Dendritic cell treated with granulocyte-macrophage colony-stimulating factor and Interleukin-4, amounts not matched to agents 40 ng/mL and 50 ng/mL, for 4 days (primary cell): ENCODE results near the gene TRAF3IP3.

Source experiments
- H3K27ac Mint-ChIP-seq: one replicate; pipeline ENCODE4 v1.8.0; 2022; ENCODE audit warnings: mild to moderate bottlenecking, mixed read lengths
- H3K27me3 Mint-ChIP-seq: one replicate; pipeline ENCODE4 v1.8.0; 2022; ENCODE audit warnings: mild to moderate bottlenecking, mixed read lengths
- H3K36me3 Mint-ChIP-seq: one replicate; pipeline ENCODE4 v1.8.0; 2022; ENCODE audit warnings: low read depth, mixed read lengths
- H3K4me1 Mint-ChIP-seq: one replicate; pipeline ENCODE4 v1.8.0; 2022; ENCODE audit warnings: low read depth, mixed read lengths
- H3K4me3 Mint-ChIP-seq: one replicate; pipeline ENCODE4 v1.8.0; 2022; ENCODE audit warnings: mild to moderate bottlenecking, moderate library complexity, mixed read lengths
- H3K9me3 Mint-ChIP-seq: one replicate; pipeline ENCODE4 v1.8.0; 2022; ENCODE audit warnings: mixed read lengths
- intact Hi-C: fragments of 100-400 bp; cut with micrococcal nuclease; formaldehyde crosslinking; loops from one replicate; pipeline ENCODE4 v1.15.0; 2022

TRAF3IP3 gene

DNA sequence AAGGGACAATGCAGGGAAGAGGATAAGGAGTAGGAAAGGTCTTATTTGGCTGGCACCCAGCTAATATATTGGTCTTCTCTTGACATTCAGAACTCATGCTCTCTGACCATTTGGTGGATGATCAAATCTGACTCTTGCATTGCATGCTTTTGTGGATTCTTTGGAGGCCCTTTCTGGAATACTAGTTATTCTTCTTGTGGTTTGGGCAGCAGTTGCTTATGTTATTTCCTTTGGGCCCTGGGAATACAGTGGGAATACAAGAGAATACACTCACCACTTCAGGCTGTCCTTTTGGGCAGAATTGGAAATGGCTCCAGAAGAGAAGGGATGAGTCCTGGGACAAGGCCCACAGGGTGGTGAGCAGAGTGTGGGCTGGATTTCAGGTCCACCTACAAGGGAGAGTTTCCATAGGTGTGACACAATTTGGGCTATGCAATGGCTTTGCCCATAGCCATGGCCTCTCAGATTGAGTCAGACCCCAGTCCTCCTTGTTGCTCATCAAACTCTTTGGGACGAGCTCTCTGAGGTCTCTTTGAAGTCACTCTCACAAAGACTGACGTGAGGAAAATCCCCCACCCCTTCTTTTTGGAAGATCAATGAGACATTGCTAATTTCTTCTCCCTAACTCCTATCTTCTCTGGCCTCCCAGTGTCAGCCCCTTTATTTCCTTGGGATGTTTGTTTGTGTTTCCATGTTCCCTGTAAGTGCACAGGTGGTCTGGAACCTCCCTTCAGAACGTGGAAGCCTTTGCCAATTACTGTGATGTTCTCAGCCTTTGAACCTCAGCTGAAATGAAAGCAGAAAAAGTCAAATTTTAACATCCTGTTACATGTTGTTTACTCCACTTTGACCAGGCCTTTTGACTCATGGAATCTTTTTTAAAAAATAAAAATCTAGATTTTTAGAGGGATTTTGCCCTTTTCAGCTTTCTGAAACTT, 31.8 kb upstream of the TRAF3IP3 start:
- Mint-ChIP-seq H3K4me3 (no peak overlapping the region), H3K27me3 (peaks cover 4% of the 10 kb centered on the region), H3K9me3 (peaks cover 7% of the 10 kb centered on the region), H3K27ac (no peak overlapping the region), H3K36me3 (peaks cover 16% of the 10 kb centered on the region), H3K4me1 (peaks cover 57% of the 10 kb centered on the region)
- intact Hi-C loops: no loop called here

DNA sequence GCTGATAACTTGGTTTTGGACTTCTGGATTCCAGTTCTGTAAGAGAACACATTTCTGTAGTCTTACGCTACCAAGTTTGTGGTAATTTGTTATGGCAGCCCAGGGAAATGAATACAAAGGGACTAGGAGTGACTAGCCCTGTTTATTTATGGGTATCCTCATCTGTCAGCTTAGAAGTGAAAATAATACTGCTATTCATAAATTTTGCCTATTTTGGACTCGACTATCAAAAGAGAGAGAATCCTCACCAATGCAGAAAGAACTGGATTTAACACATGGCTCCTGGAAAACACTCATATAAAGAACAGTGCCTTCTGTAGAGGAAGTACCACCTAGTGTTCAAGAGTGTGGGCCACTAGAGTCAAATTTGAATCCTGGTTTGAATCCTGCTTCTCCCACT, 28.6 kb upstream of the TRAF3IP3 start:
- Mint-ChIP-seq H3K27me3 (peaks cover 4% of the 10 kb centered on the region), H3K4me3 (no peak overlapping the region), H3K36me3 (peaks cover 13% of the 10 kb centered on the region), H3K27ac (no peak overlapping the region), H3K4me1 (peaks cover 46% of the 10 kb centered on the region), H3K9me3 (peaks cover 6% of the 10 kb centered on the region)
- intact Hi-C loops: no loop called here

DNA sequence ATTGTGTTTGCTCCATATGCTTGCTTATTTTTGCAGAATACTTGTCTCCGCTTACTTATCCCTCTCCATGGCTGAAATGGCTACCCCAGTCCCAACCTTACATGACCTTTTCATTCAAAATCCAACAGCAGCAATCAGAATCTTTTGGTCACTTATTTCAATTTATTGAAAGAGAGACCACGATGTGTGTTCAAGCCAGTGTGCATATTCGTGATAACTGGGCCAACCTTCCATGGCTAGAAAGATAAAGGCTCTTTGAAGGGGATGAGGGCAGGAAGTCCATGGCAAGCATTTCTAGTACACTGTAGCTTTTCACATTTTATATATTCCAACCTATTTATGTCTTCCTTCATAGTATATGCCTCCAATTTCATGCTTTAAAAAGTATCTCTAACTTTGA, 28.1 kb upstream of the TRAF3IP3 start:
- H3K27ac Mint-ChIP-seq: no peak overlapping the region
- intact Hi-C loops: no loop called here
- H3K4me3 Mint-ChIP-seq: no peak overlapping the region
- peaks cover 4% of the 10 kb centered on the region for H3K27me3 Mint-ChIP-seq
- H3K9me3 Mint-ChIP-seq: peaks cover 6% of the 10 kb centered on the region
- peaks cover 47% of the 10 kb centered on the region for H3K4me1 Mint-ChIP-seq
- H3K36me3 Mint-ChIP-seq: peaks cover 10% of the 10 kb centered on the region

GRCh38 chr1:209728466-209728865, 27.4 kb upstream of the TRAF3IP3 start:
- intact Hi-C loops: no loop called here

DNA sequence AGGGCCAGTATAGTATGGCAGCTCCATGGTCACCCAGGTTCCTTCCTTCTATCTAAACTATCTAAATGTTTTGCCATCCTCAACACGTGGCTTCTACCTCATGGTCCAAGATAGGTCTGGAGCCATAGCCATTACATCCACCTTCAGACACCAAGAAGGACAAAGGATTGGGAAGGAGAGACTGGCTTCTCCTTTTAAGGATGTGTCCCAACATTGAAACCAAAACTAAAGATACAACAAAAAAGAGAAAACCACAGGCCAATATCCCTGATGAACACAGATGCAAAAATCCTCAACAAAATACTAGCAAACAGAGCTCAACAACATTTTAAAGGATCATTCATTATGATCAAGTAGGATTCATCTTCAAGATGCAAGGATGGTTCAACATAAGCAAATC, 26.4 kb upstream of the TRAF3IP3 start:
- no peak overlapping the region for H3K4me3 Mint-ChIP-seq
- H3K27me3 Mint-ChIP-seq: peaks cover 2% of the 10 kb centered on the region
- H3K4me1 Mint-ChIP-seq: peaks cover 53% of the 10 kb centered on the region
- peaks cover 6% of the 10 kb centered on the region for H3K9me3 Mint-ChIP-seq
- no peak overlapping the region for H3K27ac Mint-ChIP-seq
- intact Hi-C loops: no loop called here
- peaks cover 10% of the 10 kb centered on the region for H3K36me3 Mint-ChIP-seq

More at GRCh38 chr1:209728466-209728865, 27.4 kb upstream of the TRAF3IP3 start:
- H3K4me3 Mint-ChIP-seq: no peak overlapping the region
- peaks cover 10% of the 10 kb centered on the region for H3K36me3 Mint-ChIP-seq
- peaks cover 6% of the 10 kb centered on the region for H3K9me3 Mint-ChIP-seq
- H3K27ac Mint-ChIP-seq: no peak overlapping the region
- H3K4me1 Mint-ChIP-seq: peaks cover 53% of the 10 kb centered on the region
- H3K27me3 Mint-ChIP-seq: peaks cover 4% of the 10 kb centered on the region

- H3K4me1 Mint-ChIP-seq: peaks cover 64% of the 10 kb centered on the region
- H3K9me3 Mint-ChIP-seq: peaks cover 6% of the 10 kb centered on the region
- H3K27me3 Mint-ChIP-seq: no peaks in the 10 kb centered on the region
These were observed 23.1 kb upstream of the TRAF3IP3 start for GRCh38 chr1:209732725-209733124.

DNA sequence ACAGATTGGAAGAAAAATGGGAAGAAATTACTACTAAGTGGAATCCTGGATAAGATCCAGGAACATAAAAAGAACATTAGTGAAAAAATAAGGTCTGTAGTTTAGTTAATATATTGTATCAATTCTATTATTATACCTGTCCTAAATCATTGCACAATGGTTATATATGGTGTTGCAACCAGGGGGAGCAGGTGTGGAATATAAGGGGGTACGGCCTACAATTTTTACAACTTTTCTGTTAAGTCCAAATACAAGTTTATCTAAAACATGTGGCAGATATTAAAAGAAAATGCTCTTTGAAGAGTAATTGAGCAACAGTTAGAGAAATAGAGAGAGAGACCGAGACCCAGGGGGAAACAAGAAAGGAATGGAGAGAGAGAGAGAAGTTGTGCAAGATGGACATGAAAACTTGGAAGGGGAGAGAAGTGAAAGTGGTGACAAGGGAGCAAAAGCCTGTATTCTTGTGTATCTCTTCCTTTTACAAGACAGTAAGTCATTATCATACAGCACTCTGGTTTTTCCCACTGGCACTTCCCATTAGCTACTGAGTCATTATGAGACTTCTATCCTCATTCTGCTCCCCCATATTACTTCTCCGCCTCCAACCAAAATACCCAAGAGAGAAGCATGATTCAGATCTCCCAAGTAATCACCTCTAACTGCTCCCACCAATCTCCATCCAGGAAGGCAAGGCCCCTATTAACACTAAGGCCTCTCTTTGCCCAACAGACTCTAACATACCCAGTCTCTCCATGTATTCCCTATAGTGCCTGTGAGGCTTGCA, 22.3 kb upstream of the TRAF3IP3 start:
- peak overlapping the region; percentile 65 for H3K27ac Mint-ChIP-seq
- no peaks in the 10 kb centered on the region for H3K36me3 Mint-ChIP-seq
- no peaks in the 10 kb centered on the region for H3K27me3 Mint-ChIP-seq
- H3K4me1 Mint-ChIP-seq: peaks cover 69% of the 10 kb centered on the region
- peak overlapping the region; percentile 8 for H3K4me3 Mint-ChIP-seq
- peaks cover 6% of the 10 kb centered on the region for H3K9me3 Mint-ChIP-seq
- intact Hi-C loops: loop anchor here (2.0 kb wide), 1 partner anchor 323 kb away; no protein-coding TSS in a partner anchor

More at GRCh38 chr1:209732725-209733124, 23.1 kb upstream of the TRAF3IP3 start:
- no peak overlapping the region for H3K4me3 Mint-ChIP-seq
- intact Hi-C loops: loop anchor here (2.0 kb wide), 1 partner anchor 322 kb away; no protein-coding TSS in a partner anchor
- peaks cover 1% of the 10 kb centered on the region for H3K36me3 Mint-ChIP-seq
- peak overlapping the region; percentile 65 for H3K27ac Mint-ChIP-seq

GRCh38 chr1:209736490-209737117, 19.2 kb upstream of the TRAF3IP3 start:
- peak overlapping the region; percentile 87 for H3K27ac Mint-ChIP-seq
- intact Hi-C loops: no loop called here
- no peaks in the 10 kb centered on the region for H3K36me3 Mint-ChIP-seq
- H3K9me3 Mint-ChIP-seq: no peaks in the 10 kb centered on the region
- H3K27me3 Mint-ChIP-seq: no peaks in the 10 kb centered on the region
- peak overlapping the region; percentile 37 for H3K4me3 Mint-ChIP-seq
- H3K4me1 Mint-ChIP-seq: peaks cover 73% of the 10 kb centered on the region

GRCh38 chr1:209737118-209737505, 18.7 kb upstream of the TRAF3IP3 start:
- peaks cover 78% of the 10 kb centered on the region for H3K4me1 Mint-ChIP-seq
- H3K27me3 Mint-ChIP-seq: no peaks in the 10 kb centered on the region
- peak overlapping the region; percentile 87 for H3K27ac Mint-ChIP-seq
- intact Hi-C loops: no loop called here
- H3K9me3 Mint-ChIP-seq: no peaks in the 10 kb centered on the region
- H3K4me3 Mint-ChIP-seq: no peak overlapping the region
- H3K36me3 Mint-ChIP-seq: no peaks in the 10 kb centered on the region

DNA sequence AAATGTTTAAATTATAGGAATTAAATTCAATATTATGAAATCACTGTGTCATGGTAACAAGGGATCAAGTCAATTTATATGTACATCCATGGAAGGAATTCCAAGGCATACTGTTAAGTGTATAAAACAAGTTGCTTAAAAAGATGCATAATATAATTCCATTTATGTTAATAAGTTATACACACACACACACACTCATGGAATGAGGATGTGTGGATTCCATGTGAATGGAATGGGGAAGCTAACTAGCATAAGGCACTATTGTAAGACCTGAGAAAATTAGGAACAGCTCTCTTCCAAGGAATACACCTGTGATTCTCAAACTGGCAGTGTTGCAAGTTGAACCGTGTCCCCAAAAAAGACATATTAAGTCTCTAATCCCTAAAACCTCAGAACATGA, 17.6 kb upstream of the TRAF3IP3 start:
- H3K4me1 Mint-ChIP-seq: peaks cover 80% of the 10 kb centered on the region
- intact Hi-C loops: no loop called here

DNA sequence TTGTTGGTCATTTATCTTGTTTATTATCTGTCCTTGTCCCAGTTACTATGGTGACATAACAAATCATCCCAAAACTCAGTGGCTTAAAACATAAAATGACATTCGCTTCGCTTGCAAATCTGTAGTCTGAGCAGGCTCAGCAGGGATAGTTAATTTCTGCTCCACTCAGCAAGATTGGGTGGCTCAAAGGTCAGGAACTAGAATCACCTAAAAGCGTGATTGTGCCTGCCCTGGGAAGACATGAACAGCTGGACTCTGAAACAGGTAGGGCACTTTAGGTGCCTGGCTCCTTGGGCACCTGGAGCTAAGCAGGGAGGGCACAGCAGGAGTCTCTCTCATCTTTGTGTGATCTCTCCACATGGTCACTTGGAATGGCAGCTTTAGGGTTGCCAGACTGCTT, 14.7 kb upstream of the TRAF3IP3 start:
- no peaks in the 10 kb centered on the region for H3K9me3 Mint-ChIP-seq
- intact Hi-C loops: no loop called here
- H3K4me1 Mint-ChIP-seq: peaks cover 67% of the 10 kb centered on the region
- peak overlapping the region; percentile 56 for H3K27ac Mint-ChIP-seq
- no peaks in the 10 kb centered on the region for H3K36me3 Mint-ChIP-seq
- no peak overlapping the region for H3K4me3 Mint-ChIP-seq
- no peaks in the 10 kb centered on the region for H3K27me3 Mint-ChIP-seq

More for the DNA sequence above, 17.6 kb upstream of the TRAF3IP3 start:
- Mint-ChIP-seq H3K4me3 (no peak overlapping the region), H3K27me3 (no peaks in the 10 kb centered on the region), H3K27ac (peak overlapping the region; percentile 87), H3K9me3 (no peaks in the 10 kb centered on the region), H3K36me3 (no peaks in the 10 kb centered on the region)

GRCh38 chr1:209741889-209742288, 14.0 kb upstream of the TRAF3IP3 start:
- Mint-ChIP-seq H3K4me3 (no peak overlapping the region), H3K9me3 (no peaks in the 10 kb centered on the region), H3K27me3 (no peaks in the 10 kb centered on the region), H3K27ac (peak overlapping the region; percentile 56), H3K36me3 (no peaks in the 10 kb centered on the region), H3K4me1 (peaks cover 67% of the 10 kb centered on the region)
- intact Hi-C loops: no loop called here

GRCh38 chr1:209742409-209743144, 13.3 kb upstream of the TRAF3IP3 start:
- H3K36me3 Mint-ChIP-seq: no peaks in the 10 kb centered on the region
- H3K27ac Mint-ChIP-seq: no peak overlapping the region
- no peaks in the 10 kb centered on the region for H3K9me3 Mint-ChIP-seq
- H3K4me1 Mint-ChIP-seq: peaks cover 64% of the 10 kb centered on the region
- intact Hi-C loops: no loop called here
- H3K4me3 Mint-ChIP-seq: no peak overlapping the region
- no peaks in the 10 kb centered on the region for H3K27me3 Mint-ChIP-seq
